ENCODE measurements around the gene GRIN2A. TPM values are rescaled to one million over a fixed set of nuclear protein-coding genes. Genes with fewer than 3 reads are reported as not detected.

GRIN2A gene
- total RNA-seq, 1 experiment from 2014 or later = not detected

- H3K4me1 ChIP-seq (ENCODE audit: low read length) = no peaks in the 10 kb centered on the region
- no peaks in the 10 kb centered on the region for H4K20me1 ChIP-seq (ENCODE audit: insufficient read depth, low read depth, low read length)
- H3K4me3 ChIP-seq (ENCODE audit: low read length) = no peak overlapping the region
- no peaks in the 10 kb centered on the region for H3K79me2 ChIP-seq (ENCODE audit: low read length)
- DNase-seq = no peak
- no peaks in the 10 kb centered on the region for H3K27me3 ChIP-seq (ENCODE audit: low read length)
- no peak overlapping the region for H2AFZ ChIP-seq (ENCODE audit: low read length)
- no peak overlapping the region for H3K9ac ChIP-seq (ENCODE audit: low read length)
- H3K27ac ChIP-seq (ENCODE audit: low read length) = no peak overlapping the region
- no peak overlapping the region for H3K4me2 ChIP-seq (ENCODE audit: low read depth, low read length, poor library complexity, severe bottlenecking)
- H3K9me2 ChIP-seq (replicated peaks; ENCODE audit: insufficient read depth, low read length) = no peaks in the 10 kb centered on the region
- no peaks in the 10 kb centered on the region for H3K9me3 ChIP-seq (ENCODE audit: low read length)
- H3K36me3 ChIP-seq (ENCODE audit: insufficient read depth, low read length) = no peaks in the 10 kb centered on the region
These were observed 37.5 kb upstream of the GRIN2A start for GRCh38 chr16:10219742-10220141.

- H3K27me3 ChIP-seq (ENCODE audit: low read length) = no peaks in the 10 kb centered on the region
- H2AFZ ChIP-seq (ENCODE audit: low read length) = no peak overlapping the region
- no peaks in the 10 kb centered on the region for H3K36me3 ChIP-seq (ENCODE audit: insufficient read depth, low read length)
- H3K9me3 ChIP-seq (ENCODE audit: low read length) = no peaks in the 10 kb centered on the region
- no peak overlapping the region for H3K9ac ChIP-seq (ENCODE audit: low read length)
- no peaks in the 10 kb centered on the region for H3K79me2 ChIP-seq (ENCODE audit: low read length)
- H3K27ac ChIP-seq (ENCODE audit: low read length) = no peak overlapping the region
- DNase-seq = no peak
- no peaks in the 10 kb centered on the region for H4K20me1 ChIP-seq (ENCODE audit: insufficient read depth, low read depth, low read length)
- H3K4me2 ChIP-seq (ENCODE audit: low read depth, low read length, poor library complexity, severe bottlenecking) = no peak overlapping the region
- no peaks in the 10 kb centered on the region for H3K9me2 ChIP-seq (replicated peaks; ENCODE audit: insufficient read depth, low read length)
- H3K4me1 ChIP-seq (ENCODE audit: low read length) = no peaks in the 10 kb centered on the region
- H3K4me3 ChIP-seq (ENCODE audit: low read length) = no peak overlapping the region
These were observed 36.4 kb upstream of the GRIN2A start for GRCh38 chr16:10218490-10219206.

- no peak for DNase-seq
- no peaks in the 10 kb centered on the region for H3K9me3 ChIP-seq (ENCODE audit: low read length)
- no peaks in the 10 kb centered on the region for H3K4me1 ChIP-seq (ENCODE audit: low read length)
- H3K9ac ChIP-seq (ENCODE audit: low read length) = no peak overlapping the region
- H3K4me2 ChIP-seq (ENCODE audit: low read depth, low read length, poor library complexity, severe bottlenecking) = no peak overlapping the region
- no peaks in the 10 kb centered on the region for H4K20me1 ChIP-seq (ENCODE audit: insufficient read depth, low read depth, low read length)
- H3K9me2 ChIP-seq (replicated peaks; ENCODE audit: insufficient read depth, low read length) = no peaks in the 10 kb centered on the region
- H3K4me3 ChIP-seq (ENCODE audit: low read length) = no peak overlapping the region
- H3K27me3 ChIP-seq (ENCODE audit: low read length) = no peaks in the 10 kb centered on the region
- no peak overlapping the region for H3K27ac ChIP-seq (ENCODE audit: low read length)
- H3K79me2 ChIP-seq (ENCODE audit: low read length) = no peaks in the 10 kb centered on the region
- H2AFZ ChIP-seq (ENCODE audit: low read length) = no peak overlapping the region
- no peaks in the 10 kb centered on the region for H3K36me3 ChIP-seq (ENCODE audit: insufficient read depth, low read length)
These were observed 31.5 kb upstream of the GRIN2A start for GRCh38 chr16:10213748-10214147.

- Histone ChIP-seq H3K79me2 (ENCODE audit: low read length) (no peaks in the 10 kb centered on the region), H3K27ac (ENCODE audit: low read length) (no peak overlapping the region), H2AFZ (ENCODE audit: low read length) (no peak overlapping the region), H3K27me3 (ENCODE audit: low read length) (no peaks in the 10 kb centered on the region), H3K4me1 (ENCODE audit: low read length) (no peaks in the 10 kb centered on the region), H3K36me3 (ENCODE audit: insufficient read depth, low read length) (no peaks in the 10 kb centered on the region), H3K9me3 (ENCODE audit: low read length) (no peaks in the 10 kb centered on the region), H4K20me1 (ENCODE audit: insufficient read depth, low read depth, low read length) (no peaks in the 10 kb centered on the region), H3K9me2 (replicated peaks; ENCODE audit: insufficient read depth, low read length) (no peaks in the 10 kb centered on the region), H3K4me2 (ENCODE audit: low read depth, low read length, poor library complexity, severe bottlenecking) (no peak overlapping the region), H3K9ac (ENCODE audit: low read length) (no peak overlapping the region), H3K4me3 (ENCODE audit: low read length) (no peak overlapping the region)
- DNase-seq = no peak
These were observed 28.7 kb upstream of the GRIN2A start for GRCh38 chr16:10210944-10211343.

- no peaks in the 10 kb centered on the region for H3K79me2 ChIP-seq (ENCODE audit: low read length)
- H3K27ac ChIP-seq (ENCODE audit: low read length) = no peak overlapping the region
- H3K36me3 ChIP-seq (ENCODE audit: insufficient read depth, low read length) = no peaks in the 10 kb centered on the region
- H3K9me2 ChIP-seq (replicated peaks; ENCODE audit: insufficient read depth, low read length) = no peaks in the 10 kb centered on the region
- H3K9me3 ChIP-seq (ENCODE audit: low read length) = no peaks in the 10 kb centered on the region
- no peak for DNase-seq
- no peak overlapping the region for H3K4me2 ChIP-seq (ENCODE audit: low read depth, low read length, poor library complexity, severe bottlenecking)
- H3K27me3 ChIP-seq (ENCODE audit: low read length) = no peaks in the 10 kb centered on the region
- no peaks in the 10 kb centered on the region for H3K4me1 ChIP-seq (ENCODE audit: low read length)
- no peaks in the 10 kb centered on the region for H4K20me1 ChIP-seq (ENCODE audit: insufficient read depth, low read depth, low read length)
- H3K9ac ChIP-seq (ENCODE audit: low read length) = no peak overlapping the region
- no peak overlapping the region for H2AFZ ChIP-seq (ENCODE audit: low read length)
- no peak overlapping the region for H3K4me3 ChIP-seq (ENCODE audit: low read length)
These were observed 24.6 kb upstream of the GRIN2A start for GRCh38 chr16:10206865-10207264.

- no peak overlapping the region for H3K4me2 ChIP-seq (ENCODE audit: low read depth, low read length, poor library complexity, severe bottlenecking)
- no peak overlapping the region for H3K27ac ChIP-seq (ENCODE audit: low read length)
- no peak overlapping the region for H3K4me3 ChIP-seq (ENCODE audit: low read length)
- H3K9ac ChIP-seq (ENCODE audit: low read length) = no peak overlapping the region
- H3K9me3 ChIP-seq (ENCODE audit: low read length) = no peaks in the 10 kb centered on the region
- H3K4me1 ChIP-seq (ENCODE audit: low read length) = no peaks in the 10 kb centered on the region
- DNase-seq = no peak
- H3K79me2 ChIP-seq (ENCODE audit: low read length) = no peaks in the 10 kb centered on the region
- H4K20me1 ChIP-seq (ENCODE audit: insufficient read depth, low read depth, low read length) = no peaks in the 10 kb centered on the region
- no peaks in the 10 kb centered on the region for H3K36me3 ChIP-seq (ENCODE audit: insufficient read depth, low read length)
- no peaks in the 10 kb centered on the region for H3K27me3 ChIP-seq (ENCODE audit: low read length)
- H3K9me2 ChIP-seq (replicated peaks; ENCODE audit: insufficient read depth, low read length) = no peaks in the 10 kb centered on the region
- H2AFZ ChIP-seq (ENCODE audit: low read length) = no peak overlapping the region
These were observed 24.0 kb upstream of the GRIN2A start for GRCh38 chr16:10206215-10206614.

- no peak overlapping the region for H3K4me2 ChIP-seq (ENCODE audit: low read depth, low read length, poor library complexity, severe bottlenecking)
- no peaks in the 10 kb centered on the region for H3K4me1 ChIP-seq (ENCODE audit: low read length)
These were observed 23.5 kb upstream of the GRIN2A start for GRCh38 chr16:10205688-10206087.

GRCh38 chr16:10202649-10203048, 20.4 kb upstream of the GRIN2A start:
- Histone ChIP-seq H3K36me3 (ENCODE audit: insufficient read depth, low read length) (no peaks in the 10 kb centered on the region), H3K4me1 (ENCODE audit: low read length) (no peaks in the 10 kb centered on the region), H3K27ac (ENCODE audit: low read length) (no peak overlapping the region), H3K4me3 (ENCODE audit: low read length) (no peak overlapping the region), H3K27me3 (ENCODE audit: low read length) (no peaks in the 10 kb centered on the region), H3K79me2 (ENCODE audit: low read length) (no peaks in the 10 kb centered on the region), H3K9ac (ENCODE audit: low read length) (no peak overlapping the region), H3K4me2 (ENCODE audit: low read depth, low read length, poor library complexity, severe bottlenecking) (no peak overlapping the region), H2AFZ (ENCODE audit: low read length) (no peak overlapping the region), H3K9me2 (replicated peaks; ENCODE audit: insufficient read depth, low read length) (no peaks in the 10 kb centered on the region), H3K9me3 (ENCODE audit: low read length) (no peaks in the 10 kb centered on the region), H4K20me1 (ENCODE audit: insufficient read depth, low read depth, low read length) (no peaks in the 10 kb centered on the region)
- peak; percentile 65 for DNase-seq

More at GRCh38 chr16:10205688-10206087, 23.5 kb upstream of the GRIN2A start:
- Histone ChIP-seq H3K27me3 (ENCODE audit: low read length) (no peaks in the 10 kb centered on the region), H3K9me3 (ENCODE audit: low read length) (no peaks in the 10 kb centered on the region), H2AFZ (ENCODE audit: low read length) (no peak overlapping the region), H3K9me2 (replicated peaks; ENCODE audit: insufficient read depth, low read length) (no peaks in the 10 kb centered on the region), H3K79me2 (ENCODE audit: low read length) (no peaks in the 10 kb centered on the region), H3K27ac (ENCODE audit: low read length) (no peak overlapping the region), H4K20me1 (ENCODE audit: insufficient read depth, low read depth, low read length) (no peaks in the 10 kb centered on the region), H3K4me3 (ENCODE audit: low read length) (no peak overlapping the region), H3K9ac (ENCODE audit: low read length) (no peak overlapping the region), H3K36me3 (ENCODE audit: insufficient read depth, low read length) (no peaks in the 10 kb centered on the region)
- DNase-seq = no peak
